ENCODE measurements around the gene PERCC1.

PERCC1 gene

GRCh38 chr16:1413684-1414531, 17.0 kb upstream of the PERCC1 start:
- peak; percentile 47 for DNase-seq

GRCh38 chr16:1414532-1415260, 16.2 kb upstream of the PERCC1 start, which contains the start of gene UNKL:
Gene UNKL, minus strand, starts transcription at chr16:1414704. Its CDS starts 13 bp downstream, at chr16:1414691.
- DNase-seq, result peak; percentile 78

DNA sequence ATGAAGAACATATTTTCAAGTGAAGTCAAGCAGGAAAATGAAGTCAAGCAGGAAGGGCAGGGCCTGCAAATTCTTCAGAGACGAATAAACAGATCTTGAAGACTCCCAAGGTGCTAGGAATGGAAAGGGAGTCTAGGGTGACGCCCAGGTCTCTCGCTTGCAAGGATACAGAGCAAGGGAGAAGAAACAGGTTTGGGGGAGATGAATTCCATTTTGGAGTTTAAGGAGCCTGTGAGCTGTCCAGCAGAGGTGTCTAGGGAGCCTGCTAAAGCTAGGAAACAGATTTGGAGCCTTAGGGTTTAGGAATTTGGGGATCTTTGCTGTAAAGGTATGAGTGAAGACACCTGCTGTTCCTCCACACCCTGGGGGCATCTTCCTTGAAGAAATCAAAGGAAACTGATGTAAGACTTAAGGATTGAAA, 14.3 kb upstream of the PERCC1 start:
- DNase-seq, result no peak

GRCh38 chr16:1420111-1420539, 10.8 kb upstream of the PERCC1 start:
- DNase-seq, result no peak

GRCh38 chr16:1422076-1422475, 8.8 kb upstream of the PERCC1 start:
- no peak for DNase-seq

DNA sequence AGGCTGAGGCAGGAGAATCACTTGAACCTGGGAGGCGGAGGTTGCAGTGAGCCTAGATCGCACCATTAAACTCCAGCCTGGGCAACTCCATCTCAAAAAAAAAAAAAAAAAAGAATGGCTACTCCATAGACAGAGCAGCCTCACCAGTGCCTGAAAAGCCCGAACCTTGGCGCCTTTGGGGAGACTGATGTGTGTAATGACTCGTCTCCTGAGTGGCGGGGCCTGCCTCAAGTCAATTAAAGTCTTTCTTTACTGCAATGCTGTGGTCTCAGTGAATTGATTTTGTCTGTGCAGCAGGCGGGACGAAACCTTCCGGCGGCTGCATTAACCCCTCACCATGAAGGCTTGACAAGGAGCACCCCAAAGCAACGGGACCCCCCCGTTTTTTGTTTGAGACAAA, 6.8 kb upstream of the PERCC1 start:
- no peak for DNase-seq

DNA sequence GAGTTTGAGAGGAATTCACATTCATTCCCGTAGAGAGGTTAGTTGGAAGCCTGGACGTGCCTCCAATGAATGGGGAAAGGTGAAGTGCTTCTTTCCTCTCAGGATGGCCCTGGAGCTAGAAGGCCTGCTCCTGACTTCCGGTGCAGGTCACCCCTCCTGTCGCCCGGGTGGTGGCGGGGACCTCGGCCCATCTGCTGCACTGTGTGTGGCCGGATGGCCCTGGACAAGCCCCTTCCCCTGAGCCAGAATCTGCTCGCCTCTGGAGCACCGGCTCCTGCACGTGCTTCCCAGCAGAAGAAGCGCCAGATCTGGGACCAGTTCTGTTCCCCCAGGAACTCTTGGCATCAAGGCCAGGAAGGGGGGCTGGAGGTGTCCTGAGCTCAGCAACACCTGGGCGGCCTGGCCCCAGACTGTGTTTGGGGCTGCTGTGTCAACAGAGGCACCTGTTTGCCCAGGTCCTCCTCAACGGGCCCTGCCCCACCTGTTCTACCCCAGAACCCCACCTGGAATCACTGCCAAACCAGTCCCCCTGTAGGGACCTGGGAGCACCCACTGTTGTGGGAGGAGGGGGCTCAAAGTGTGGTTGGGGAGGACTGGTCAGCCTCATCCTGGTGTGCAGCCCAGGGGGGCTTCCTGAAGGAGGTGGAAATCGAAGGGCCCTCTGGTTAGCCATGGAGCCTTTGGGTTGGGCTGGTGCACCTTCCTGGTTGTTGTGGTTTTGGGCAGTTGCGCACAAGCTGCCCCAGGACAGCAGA, 5.1 kb upstream of the PERCC1 start:
- no peak for DNase-seq

- no peak for DNase-seq
Measured at GRCh38 chr16:1426734-1427471, 4.0 kb upstream of the PERCC1 start.

DNA sequence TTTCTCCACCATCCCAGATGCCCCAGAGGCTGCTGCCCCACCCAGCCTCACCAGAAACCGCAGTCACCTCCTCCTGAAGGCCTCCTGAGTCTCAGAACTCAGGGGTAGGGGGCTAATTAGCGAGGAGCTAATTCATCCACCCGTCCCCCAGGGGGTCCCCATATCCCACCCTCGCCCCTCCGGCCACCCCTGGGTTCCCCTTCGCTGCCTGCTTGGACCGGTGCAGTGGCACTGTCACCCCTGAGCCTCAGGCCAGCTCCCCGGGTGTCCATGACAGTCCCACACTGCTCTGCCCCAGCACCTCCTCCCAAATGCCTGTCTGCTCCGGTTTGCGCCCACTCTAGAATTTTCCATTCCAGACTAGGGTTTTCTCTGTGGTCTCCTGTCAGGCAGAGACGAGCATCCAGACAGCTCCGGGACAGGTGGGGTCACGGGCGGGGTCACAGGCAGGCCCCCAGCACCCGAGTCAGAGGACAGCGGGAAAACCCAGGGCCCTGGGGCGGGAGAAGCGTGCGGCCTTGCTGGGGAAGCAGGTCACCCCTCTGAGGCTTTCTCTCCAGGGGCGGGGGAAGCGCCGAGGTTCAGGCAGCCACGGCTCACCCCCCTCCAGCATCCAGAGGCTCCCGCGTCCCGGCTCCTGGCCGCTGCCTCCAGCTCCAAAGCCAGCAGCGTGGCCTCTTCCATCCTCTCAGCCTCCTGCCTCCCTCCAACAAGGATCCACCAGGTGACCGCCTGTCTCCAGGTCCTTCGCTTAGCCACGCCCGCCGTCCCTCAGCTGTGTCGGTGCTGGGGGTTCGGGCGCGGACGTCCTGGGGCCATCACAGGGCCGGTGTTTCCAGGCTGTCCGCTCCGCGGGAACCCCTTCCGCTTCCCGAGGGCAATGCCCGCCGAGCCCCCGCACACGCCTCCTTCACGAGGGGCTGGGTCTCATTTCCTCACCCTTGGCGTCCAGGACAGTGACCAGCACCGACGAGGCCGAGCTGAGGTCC, 3.1 kb upstream of the PERCC1 start:
- no peak for DNase-seq

DNA sequence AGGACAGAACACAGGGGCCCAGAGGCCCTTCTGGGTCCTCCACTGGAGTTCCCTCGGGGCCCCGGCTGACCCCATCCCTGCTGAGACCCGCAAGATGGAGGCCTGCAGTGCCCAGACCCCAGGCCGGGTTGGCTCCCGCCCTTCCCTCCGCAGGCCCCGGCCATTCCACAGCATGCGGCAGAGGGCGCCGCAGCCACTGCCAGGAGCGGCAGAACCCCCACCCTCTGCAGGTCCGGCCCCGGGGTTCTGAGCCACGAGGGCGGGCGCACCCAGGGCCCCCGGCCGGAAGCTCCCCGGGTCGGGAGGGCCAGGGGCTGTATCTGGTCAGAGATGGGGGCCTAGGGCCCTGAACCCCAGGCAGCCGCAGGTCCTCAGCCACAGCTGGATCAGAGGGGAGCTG, 2.4 kb upstream of the PERCC1 start:
- no peak for DNase-seq

GRCh38 chr16:1429012-1429411, 1.9 kb upstream of the PERCC1 start:
- no peak for DNase-seq

GRCh38 chr16:1429631-1430030, 1.2 kb upstream of the PERCC1 start:
- no peak for DNase-seq

- DNase-seq, result no peak
Measured at GRCh38 chr16:1430214-1430758, 592 bp upstream of the PERCC1 start.

GRCh38 chr16:1431497-1432270, 806 bp downstream of the PERCC1 start:
- DNase-seq, result no peak

DNA sequence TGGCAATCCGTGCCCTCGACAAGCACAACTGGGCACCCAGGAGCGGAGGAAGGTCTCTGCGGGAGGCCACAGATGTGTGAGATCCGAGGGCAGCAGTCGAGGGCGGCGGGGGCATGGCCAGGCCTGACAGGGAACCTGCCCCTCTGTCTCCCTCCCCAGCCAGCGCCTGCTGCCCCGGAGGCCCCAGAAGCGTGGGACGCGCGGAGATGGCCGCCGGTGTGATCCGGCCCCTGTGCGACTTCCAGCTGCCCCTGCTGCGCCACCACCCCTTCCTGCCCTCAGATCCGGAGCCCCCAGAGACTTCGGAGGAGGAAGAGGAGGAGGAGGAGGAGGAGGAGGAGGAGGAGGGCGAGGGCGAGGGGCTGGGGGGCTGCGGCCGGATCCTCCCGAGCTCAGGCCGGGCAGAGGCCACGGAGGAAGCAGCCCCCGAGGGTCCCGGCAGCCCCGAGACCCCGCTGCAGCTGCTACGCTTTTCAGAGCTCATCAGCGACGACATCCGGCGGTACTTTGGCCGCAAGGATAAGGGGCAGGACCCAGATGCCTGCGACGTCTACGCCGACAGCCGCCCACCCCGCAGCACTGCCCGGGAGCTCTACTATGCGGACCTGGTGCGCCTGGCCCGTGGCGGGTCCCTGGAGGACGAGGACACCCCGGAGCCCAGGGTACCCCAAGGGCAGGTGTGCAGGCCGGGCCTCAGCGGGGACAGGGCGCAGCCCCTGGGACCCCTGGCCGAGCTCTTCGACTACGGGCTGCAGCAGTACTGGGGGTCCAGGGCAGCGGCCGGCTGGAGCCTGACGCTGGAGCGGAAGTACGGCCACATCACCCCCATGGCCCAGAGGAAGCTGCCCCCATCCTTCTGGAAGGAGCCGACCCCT, 1.7 kb downstream of the PERCC1 start:
- DNase-seq, result no peak

GRCh38 chr16:1433263-1433560, 2.3 kb downstream of the PERCC1 start:
- DNase-seq, result no peak

- DNase-seq, result no peak
Measured at GRCh38 chr16:1433756-1434155, 2.9 kb downstream of the PERCC1 start.

- no peak for DNase-seq
Measured at GRCh38 chr16:1434644-1435592, 4.0 kb downstream of the PERCC1 start.

Measured in effector CD8-positive, alpha-beta T cell (primary cell).